IPS-NIHi7 (cell line): ENCODE results near the gene NPSR1.
"Not testable (repeated sequence)": the region's sequence is repeated elsewhere in the genome, so short reads cannot be mapped to it uniquely, and the experiment has no call there.

Experiments
- DNase-seq: peaks from one replicate; pipeline ENCODE4 v3.0.0; 2012; ENCODE audit warnings: mixed read lengths; ENCODE audit errors: extremely low spot score

The NPSR1 gene

DNA sequence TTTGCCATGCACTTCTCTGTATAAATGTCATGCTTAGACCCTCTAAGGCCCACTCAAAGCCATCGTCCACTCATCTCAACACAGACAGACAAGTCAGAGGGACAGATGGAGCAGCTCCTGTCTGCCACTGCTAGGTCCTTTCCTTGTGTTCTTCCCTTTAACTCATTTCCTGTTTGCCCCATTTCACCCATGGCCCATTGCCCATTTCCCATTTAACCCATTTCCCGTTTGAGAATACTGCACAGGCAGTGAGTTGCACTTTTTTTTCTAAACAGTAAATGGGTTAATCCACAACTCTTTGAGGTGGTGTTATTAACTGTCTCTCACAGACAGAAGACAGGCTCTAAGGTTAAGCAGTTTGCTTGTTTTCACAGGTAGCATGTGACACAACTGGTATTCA is 179.3 kb downstream of the NPSR1 start:
- no peak for DNase-seq

DNA sequence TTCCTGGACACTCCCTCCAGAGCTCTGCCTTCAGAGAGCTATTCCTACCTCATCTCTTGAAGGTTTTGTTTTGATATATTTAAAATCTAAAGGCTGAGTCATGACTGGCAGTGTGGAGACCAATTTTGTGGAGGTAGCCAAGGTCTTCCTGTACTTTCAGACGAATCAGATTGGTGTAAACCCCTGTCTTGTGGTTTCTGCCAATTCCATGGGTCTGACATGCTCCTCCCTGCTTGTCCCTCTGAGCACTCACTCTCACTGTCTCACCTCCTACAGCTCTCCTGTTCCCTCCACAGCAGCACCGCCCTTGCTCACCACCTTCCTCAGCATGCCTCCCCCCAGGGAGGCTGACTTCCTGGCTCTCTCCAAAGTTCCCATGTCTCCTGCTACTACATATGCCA is 179.8 kb downstream of the NPSR1 start:
- DNase-seq, result no peak

DNA sequence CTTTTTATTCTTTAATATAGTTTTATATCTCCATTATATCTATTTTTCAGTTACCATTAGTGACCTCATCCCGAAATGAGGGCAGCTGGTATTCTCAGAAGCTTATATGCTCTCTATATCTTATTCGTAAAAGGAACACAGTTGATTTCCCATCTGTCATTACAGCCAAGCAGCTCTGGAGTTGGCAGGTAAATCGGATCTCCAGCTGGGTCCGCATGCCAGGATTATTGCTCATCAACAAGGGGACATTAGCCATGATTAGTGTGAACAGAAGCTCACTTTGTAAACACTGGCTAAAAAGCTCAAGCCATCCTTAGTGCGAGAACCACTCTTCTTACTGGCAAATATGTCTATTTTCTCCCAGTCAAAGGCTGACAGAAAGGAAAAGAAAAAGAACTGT is 180.3 kb downstream of the NPSR1 start:
- no peak for DNase-seq

DNA sequence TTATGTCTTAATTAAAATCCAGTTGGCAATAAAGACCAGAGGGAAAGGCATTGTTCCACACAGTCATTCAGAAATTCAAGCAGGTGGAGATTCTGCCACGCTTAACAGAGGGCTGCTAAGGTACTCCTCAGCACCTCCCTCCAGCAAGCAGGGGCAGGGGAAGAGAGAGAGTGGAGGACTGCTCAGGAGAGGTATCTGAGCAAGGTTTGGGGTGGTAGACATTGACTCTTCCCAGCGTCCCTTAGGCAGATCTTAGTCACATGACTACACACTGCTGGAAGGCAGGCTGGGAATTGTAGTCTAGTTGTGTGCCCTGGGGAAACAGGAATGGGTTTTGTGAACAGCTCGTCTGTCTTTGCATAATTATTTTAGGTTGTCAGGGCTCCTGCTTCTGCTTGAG is 181.6 kb downstream of the NPSR1 start:
- no peak for DNase-seq

DNA sequence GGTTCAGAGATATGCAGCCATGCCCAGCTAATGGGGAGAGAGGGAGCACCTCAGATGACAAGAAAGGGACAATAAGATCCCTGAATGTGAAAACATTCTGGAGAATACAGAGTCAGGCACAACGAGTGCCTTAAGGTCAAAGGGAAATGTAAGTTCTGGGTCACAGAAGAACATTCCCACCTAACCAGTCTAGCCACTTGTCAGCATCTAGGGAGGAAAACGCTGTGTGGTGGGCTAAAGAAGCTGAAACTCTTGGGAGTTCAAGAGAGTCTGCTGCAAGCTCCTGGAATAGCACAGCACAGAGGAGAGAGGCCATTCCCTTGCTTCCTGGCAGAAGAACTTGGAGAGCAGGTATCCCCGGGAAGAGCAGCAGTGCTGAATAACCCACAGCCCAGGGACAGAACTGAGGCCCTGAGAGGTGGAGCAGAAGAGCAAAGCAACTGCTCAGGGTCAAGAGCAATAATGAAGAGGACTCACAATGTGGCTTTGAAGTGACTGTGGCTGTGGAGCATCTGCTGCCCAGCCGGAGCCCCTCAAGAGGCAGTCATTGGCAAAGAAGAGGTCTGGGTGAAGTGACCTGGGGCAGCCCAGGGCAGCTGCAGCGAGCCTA is 182.3 kb downstream of the NPSR1 start:
- no peak for DNase-seq

DNA sequence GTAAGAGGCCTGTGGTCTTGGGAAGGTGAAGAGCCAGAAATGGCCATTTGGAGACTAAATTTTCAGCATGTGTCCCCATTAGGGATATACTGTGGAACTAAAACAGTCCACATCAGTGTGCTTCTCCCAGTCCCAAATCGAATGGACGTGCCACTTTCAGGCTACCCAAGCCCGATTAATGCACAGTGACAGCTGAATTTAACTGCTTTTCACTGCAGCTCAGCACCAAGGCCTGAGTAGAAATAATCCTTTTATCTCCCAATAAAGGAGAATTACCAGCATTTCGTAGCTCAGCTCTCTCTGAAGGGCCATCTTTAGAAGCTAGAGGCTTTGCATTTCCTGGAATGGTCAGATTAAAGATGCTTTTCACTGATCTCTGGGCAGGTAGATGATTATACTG is 183.3 kb downstream of the NPSR1 start:
- DNase-seq, result no peak

DNA sequence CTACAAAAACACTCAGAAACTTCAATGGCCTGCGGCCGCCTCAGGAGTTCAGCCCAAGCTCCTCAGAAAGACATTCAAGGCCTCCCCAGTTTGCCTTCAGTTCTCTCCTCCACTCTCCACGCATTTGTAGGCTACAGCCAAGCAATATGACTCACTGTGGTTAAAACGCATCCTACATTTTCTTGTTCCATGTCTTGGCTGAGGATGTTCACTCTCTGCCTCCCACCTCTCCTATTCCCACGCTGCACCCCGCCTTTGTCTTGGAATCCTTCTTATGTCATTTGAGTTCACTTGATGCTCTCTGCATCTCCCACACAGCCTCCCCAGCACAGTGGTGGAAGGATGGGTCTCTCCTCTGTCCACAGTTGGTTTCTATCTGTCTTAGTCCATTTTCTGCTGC is 184.8 kb downstream of the NPSR1 start:
- no peak for DNase-seq

DNA sequence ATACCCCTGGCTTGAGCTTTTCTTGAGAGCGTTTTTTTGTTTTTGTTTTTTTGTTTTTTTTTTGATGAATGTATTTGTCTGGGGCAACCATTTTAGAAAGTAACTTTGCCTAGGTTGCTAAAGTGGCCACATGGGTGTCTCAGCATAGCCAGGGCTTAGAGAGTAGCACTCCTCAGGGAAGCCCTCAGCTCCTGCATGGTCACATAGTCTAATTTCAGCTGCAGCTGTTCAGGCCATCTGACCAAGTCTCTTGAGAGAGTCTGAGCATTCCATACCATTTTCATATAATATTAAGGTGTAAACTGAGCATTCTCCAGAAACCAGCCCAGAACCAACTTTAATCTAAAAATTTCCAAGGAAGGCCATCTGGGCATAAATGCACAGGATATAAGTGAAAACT is 186.4 kb downstream of the NPSR1 start:
- no peak for DNase-seq

DNA sequence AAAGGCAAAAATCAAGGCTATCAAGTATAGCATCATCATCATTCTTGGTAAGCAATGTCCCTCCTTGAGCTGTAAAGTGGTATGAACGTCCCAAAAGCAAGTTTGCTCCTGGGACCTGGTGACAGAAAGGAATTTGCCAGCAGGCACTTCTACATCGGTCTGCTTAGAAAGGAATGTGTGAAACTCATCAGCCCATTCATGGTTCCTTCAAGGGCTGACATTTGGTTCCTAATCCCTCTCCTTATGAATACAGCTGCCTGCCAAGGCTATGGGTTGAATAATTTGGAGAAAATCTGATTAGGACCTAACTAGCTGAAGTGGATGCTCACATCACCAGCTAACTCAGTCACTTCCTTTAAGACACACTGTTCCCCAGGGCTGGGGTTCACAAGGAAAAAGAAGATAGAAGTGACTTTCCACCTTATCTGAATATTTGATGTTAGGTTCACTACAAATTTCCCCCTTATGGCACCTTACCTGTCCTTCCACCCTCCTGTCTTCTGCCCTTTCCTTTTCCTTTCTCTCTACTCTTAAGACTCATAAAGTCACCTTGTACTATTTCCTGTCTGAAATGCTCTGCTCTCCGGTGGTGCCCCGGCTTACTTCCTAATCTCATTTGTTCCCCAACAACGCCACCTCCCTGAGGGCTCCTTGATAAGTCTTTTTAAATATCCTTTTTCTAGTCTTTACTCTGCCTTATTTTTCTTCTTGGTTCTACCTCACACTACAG is 187.1 kb downstream of the NPSR1 start:
- no peak for DNase-seq

DNA sequence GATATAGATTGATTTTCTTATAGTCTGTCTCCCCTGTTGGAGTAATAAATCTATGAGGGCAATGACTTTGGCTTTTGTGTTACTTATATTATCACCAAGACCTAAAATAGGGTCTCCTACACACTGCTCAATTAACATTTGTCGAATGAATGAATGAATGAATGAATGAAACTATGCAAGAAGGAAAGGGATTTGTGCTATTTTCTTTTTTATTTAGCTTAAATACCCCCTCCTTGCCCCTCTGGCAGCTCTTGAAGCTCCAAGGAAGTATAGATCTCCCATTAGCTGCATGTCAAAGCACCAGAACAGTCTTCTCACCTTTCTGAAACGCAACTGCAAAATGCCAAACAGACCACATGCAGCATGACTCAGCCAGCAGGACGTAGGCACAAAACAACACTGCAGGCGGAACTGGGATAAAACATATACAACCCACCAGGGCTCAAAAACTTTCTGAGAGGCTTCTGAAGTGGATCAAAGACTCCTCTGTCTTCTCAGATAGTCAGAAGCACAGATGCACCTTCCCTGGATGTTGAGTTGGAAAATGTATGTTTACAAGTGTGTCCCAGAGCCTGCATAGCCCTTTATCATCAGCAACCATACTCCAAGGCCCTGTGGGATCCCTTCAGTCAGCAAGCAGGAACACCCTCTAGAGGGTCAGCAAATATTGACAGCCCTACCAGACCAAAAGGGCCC is 187.8 kb downstream of the NPSR1 start:
- peak; percentile 66 for DNase-seq

DNA sequence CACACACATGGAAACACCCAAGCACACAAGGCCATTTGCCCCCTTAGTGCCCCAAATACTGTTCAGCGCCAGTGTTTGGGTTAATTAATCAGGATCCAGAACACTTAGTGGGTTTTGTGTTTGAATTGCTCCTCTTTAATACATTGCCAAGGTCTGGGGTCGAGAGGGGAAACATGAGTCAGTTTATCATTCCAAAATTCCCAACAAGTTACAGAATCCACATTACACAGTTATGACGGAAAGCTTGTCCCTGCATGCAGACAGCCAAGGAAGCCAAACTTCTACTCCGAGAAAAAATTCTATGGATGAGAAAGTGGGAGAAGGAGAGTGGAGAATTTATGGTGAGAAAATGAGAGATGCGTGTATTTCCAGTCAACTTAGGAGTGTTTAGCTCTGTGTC is 189.0 kb downstream of the NPSR1 start:
- DNase-seq, result no peak

DNA sequence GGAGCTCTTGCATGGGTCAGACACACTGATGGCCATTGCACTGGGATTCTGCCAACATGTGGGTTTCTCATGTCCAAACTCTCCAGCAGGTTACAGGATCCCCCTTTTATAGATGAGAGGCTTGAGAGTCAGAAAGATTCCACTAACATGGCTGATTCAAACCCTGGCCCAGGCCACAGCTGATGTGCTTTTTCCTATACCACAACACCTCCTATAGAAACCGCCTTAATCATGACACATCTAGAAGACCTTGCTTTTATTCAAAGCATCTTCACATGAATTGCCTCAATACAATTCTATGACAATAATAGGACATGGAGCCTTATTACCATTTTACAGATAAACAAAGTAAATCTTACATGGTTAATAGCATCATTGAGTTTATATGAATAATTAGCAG is 190.7 kb downstream of the NPSR1 start:
- DNase-seq, result no peak

DNA sequence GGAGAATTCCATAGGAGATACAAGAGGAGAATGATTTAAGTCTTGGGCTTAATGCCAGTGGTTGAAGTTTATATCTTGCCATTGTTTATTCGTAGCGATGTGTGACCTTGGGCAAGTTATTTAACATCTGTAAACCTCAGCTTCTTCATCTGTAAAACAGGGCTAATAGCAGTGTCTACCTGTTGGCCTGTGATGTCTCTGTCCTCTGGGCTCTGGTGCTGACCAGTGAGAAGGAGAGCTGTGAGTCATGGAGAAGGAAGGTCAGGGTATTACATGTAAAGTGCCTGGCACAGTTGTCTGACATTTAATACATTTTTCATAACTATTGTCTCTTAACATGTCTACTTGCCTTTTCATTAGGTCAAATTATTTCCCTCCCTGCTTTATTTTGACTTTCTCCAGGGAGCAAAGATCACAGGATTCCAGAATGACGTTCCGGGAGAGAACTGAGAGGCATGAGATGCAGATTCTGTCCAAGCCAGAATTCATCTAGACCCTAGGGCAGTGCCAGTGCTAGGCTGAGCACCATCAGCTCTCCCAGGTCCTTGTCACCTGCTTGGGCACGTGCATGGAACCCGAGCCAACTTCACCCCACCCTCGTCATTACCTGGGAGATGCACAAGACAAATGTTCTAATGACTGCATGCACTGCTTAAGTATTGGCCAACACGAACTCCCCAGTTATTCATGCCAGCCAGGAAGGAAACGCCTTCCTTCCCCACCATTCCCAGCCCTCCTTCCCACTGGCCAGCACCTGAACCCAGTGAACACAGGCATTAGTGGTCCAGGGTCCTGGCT is 191.3 kb downstream of the NPSR1 start:
- no peak for DNase-seq

DNA sequence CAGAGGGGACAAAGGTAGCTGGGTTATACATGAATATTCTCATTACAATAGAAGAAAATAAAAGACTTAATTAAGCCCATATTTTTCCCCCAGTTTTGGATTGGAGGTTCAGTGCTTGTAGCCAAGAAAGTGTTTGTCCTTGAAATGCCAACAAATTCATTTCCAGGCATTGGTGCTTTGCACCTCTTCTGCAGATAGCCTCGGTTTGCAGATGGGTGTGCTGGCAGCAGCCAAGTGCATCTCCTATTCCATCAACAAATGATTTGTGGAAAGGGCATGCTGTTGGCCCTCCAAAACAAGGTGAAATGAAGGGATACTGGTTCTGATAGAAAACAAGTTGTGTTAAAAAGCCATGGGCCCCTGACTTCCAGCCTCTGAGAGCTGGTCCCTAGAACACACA is 192.0 kb downstream of the NPSR1 start:
- no peak for DNase-seq

DNA sequence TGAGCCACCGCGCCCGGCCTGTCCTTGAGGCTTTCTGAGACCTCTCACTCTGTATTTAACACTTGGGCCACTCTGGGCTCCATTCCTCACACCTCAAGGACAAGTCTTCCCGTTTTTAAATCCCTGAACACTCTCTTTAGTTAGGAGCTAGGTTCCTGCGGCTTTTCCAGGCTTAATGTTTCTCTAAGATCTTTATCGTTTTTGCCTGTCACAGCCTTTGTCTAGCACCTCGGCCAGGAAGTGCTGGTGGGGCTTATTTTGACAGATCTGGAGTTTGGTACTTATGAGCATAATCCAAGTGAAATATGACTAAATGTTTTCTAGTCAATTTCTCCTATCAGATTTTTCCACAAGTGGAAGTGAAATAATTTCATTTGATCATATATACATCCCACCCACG is 192.7 kb downstream of the NPSR1 start:
- DNase-seq, result no peak

DNA sequence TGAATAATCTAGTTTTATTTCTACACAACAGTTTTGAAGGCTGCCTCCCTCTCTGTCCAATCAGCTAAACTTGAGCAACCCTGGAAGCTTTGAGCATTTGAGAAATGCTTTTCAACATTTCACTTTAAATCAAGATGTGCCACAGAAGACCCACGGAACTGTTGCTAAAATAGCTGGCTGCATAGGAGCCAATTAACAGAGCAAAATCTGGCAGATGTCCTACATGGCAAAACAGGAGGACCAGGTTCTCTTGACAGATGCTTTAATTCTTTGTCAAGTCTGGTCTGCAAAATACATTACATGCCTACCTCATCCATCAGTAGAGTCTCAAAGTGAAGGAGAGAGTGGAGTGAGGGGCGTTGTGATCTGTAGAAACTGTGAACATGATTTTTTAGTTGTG is 193.4 kb downstream of the NPSR1 start:
- DNase-seq, result no peak

DNA sequence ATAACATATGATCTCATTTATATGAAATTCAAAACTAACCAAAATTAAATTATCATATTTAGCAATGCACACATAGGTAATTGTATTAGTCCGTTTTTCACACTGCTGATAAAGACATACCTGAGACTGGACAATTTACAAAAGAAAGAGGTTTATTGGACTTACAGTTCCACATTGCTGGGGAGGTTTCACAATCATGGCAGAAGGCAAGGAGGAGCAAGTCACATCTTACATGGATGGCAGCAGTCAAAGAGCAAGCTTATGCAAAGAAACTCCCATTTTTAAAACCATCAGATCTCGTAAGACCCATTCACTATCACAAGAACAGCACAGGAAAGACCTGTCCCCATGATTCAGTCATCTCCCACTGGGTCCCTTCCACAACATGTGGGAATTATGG is 200.4 kb downstream of the NPSR1 start:
- DNase-seq, result not testable (repeated sequence)

DNA sequence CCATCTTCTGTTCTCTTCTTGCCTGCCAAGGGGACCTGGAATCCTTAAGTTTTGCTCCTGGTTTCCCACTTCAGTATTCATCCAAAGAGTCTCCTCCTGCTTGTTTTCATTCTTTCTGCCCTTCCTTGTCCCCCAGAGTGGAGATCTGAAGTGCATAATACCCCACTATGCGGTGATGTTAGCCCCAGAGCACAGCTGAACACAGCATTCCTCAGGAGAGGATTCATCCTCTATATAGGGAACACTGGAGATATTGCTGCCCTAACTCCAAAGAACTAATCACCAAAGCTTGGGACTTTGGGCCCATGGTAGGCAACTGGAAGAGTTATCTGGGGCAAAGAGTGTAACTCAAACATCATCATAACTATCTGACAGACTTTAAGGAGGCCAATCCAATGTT is 201.3 kb downstream of the NPSR1 start:
- not testable (repeated sequence) for DNase-seq

DNA sequence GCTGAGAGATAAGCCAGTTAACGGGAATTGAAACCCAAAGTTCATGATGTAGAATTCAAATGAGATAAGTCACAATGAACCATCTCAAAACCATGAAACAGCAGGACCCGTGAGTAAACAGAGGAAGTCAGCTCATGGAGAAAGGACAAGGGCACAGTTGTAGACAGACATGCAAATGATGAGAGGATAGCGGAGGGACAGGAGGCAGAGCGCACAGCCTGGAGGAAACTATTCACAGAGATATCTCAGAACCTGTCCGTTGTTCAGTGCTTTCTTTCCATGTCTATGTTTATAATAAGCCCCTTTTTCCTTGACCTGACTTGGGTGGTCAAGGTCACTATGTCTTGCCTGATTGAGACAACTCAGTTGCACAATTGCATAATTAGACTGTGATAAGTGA is 208.2 kb downstream of the NPSR1 start:
- not testable (repeated sequence) for DNase-seq

DNA sequence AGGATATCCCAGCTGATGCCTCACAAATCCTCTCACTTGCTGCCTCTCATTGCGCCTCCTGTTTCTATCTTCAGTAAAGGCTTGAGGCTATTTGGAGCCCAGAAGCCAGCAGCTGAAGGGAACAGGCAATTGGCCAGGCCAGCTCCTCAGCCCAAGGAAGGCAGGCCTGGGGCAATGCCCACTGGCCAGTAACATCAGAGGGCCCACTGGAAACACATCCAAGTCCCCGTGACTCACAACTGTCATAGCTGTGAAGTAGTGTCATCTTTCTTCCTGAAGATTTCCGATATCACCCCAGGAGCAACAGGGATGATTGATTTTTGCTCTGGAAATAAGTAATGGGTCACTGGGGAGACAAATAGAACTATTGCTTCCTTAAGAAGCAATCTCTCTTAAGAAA is 209.3 kb downstream of the NPSR1 start:
- not testable (repeated sequence) for DNase-seq

DNA sequence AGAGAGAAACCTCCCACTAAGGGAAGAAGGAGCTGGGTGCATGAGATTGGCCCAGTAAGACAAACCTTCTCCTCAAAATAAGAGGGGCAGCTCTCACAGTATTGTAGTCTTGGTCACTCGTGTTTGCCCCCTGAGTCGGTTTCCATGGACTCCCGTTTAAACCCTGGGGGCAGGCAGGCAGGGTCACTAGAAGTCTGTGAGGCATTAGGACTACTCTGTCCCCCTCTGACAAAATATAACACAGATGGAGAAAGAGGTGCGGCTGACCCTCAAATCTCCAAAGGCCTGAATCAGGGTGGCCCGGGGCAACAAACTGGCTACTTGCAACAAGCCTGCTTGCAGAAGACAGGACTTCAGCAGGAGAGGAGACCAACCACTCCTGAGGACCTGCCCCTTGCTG is 210.6 kb downstream of the NPSR1 start:
- DNase-seq, result not testable (repeated sequence)

DNA sequence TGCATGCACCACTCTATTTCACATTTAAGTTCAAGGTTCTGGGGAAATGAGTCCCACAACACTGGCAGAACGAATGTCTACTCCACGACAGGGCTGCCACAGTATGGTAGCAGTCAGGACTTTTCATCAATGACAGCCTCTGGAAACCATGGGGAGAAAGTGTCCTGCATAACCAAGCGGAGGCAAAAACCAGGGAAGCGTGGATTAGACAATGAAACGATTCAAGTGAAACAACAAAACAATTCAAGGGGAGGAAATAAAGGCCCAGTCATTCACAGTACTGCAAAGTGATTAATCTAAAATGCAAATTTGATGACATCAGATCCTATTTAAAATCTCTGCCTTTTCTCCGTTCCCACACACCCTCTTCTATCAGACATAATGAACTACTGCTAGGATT is 211.0 kb downstream of the NPSR1 start:
- no peak for DNase-seq
